ENCODE results near the gene SMAD1.

The SMAD1 gene

DNA sequence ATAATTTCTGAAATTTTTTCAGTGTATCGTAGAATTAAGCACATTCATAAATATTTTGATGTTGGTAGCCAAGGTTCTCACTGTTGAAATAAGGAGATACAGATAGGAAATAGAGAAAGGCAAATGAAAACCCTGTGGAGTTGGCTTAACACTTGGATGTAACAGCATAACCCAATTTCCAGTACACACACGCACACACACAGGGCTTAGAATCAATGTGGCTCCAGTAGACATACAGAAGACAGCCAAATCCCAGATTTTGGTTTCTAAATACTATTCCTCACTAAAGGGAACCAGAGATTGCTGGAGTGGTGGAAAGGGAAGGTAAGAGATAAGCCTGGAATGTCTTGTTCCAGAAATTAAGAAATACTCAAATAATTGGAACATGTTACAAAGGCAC, 54.4 kb downstream of the SMAD1 start:
- Histone ChIP-seq H3K4me1 (ENCODE audit: low read depth, poor library complexity, severe bottlenecking) (peaks cover 27% of the 10 kb centered on the region), H4K20me1 (ENCODE audit: insufficient read depth) (no peaks in the 10 kb centered on the region; the same call in 1 of the 2 replicates), H3K4me2 (no peak overlapping the region), H3K27ac (no peak overlapping the region), H3K4me3 (IDR thresholded peaks at IDR 0.05; ENCODE audit: insufficient read depth, low read depth, low read length) (no peak overlapping the region), H3K36me3 (ENCODE audit: insufficient read depth) (no peaks in the 10 kb centered on the region), H3K27me3 (ENCODE audit: insufficient read depth, low read depth) (no peaks in the 10 kb centered on the region), H2AFZ (ENCODE audit: low read depth) (no peak overlapping the region), H3K9ac (no peak overlapping the region), H3K79me2 (ENCODE audit: insufficient read depth, low read depth) (no peaks in the 10 kb centered on the region; the same call in 1 of the 2 replicates)
- TF ChIP-seq CTCF (conservative IDR thresholded peaks at IDR 0.05; ENCODE audit: low read depth, low read length), result no peak

DNA sequence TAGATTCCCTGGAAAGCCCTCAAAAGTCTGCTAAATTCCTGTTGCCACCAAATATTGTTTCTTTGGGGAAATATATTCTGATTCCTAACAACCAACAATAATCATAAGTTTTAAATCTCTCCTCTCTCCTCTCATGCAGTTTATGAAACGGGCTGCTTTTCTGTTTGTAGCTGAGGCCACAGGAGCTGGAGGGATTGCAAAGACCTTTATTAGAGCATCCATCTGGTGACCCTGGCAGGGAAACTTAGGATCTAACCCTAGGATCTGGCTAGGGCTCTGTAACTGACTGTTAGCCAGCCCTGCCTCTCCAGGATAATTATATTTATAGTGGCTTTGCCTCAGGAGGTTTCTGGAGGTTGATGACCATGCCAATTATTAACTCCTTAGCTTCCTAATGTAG, 56.9 kb downstream of the SMAD1 start:
- TF ChIP-seq CTCF (conservative IDR thresholded peaks at IDR 0.05; ENCODE audit: low read depth, low read length), result no peak
- Histone ChIP-seq H4K20me1 (ENCODE audit: insufficient read depth) (no peaks in the 10 kb centered on the region), H3K4me2 (no peak overlapping the region), H3K79me2 (ENCODE audit: insufficient read depth, low read depth) (no peaks in the 10 kb centered on the region), H3K27me3 (ENCODE audit: insufficient read depth, low read depth) (no peaks in the 10 kb centered on the region), H3K4me3 (IDR thresholded peaks at IDR 0.05; ENCODE audit: insufficient read depth, low read depth, low read length) (no peak overlapping the region), H2AFZ (ENCODE audit: low read depth) (no peak overlapping the region), H3K4me1 (ENCODE audit: low read depth, poor library complexity, severe bottlenecking) (peaks cover 14% of the 10 kb centered on the region), H3K27ac (no peak overlapping the region), H3K36me3 (ENCODE audit: insufficient read depth) (no peaks in the 10 kb centered on the region), H3K9ac (no peak overlapping the region)

DNA sequence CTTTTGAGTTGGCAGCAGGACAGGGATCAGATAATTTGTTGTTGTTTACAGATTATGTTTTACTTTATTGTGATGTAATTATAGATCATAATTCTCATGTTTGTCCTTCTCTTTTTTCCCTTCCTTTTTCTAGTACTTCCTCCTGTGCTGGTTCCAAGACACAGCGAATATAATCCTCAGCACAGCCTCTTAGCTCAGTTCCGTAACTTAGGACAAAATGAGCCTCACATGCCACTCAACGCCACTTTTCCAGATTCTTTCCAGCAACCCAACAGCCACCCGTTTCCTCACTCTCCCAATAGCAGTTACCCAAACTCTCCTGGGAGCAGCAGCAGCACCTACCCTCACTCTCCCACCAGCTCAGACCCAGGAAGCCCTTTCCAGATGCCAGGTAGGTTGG, 58.0 kb downstream of the SMAD1 start:
- TF ChIP-seq CTCF (conservative IDR thresholded peaks at IDR 0.05; ENCODE audit: low read depth, low read length), result no peak
- H2AFZ ChIP-seq (ENCODE audit: low read depth), result no peak overlapping the region
- no peak overlapping the region for H3K4me2 ChIP-seq
- no peaks in the 10 kb centered on the region for H4K20me1 ChIP-seq (ENCODE audit: insufficient read depth)
- no peak overlapping the region for H3K9ac ChIP-seq
- H3K36me3 ChIP-seq (ENCODE audit: insufficient read depth), result no peaks in the 10 kb centered on the region
- no peak overlapping the region for H3K4me3 ChIP-seq (IDR thresholded peaks at IDR 0.05; ENCODE audit: insufficient read depth, low read depth, low read length)
- peaks cover 14% of the 10 kb centered on the region for H3K4me1 ChIP-seq (ENCODE audit: low read depth, poor library complexity, severe bottlenecking)
- no peak overlapping the region for H3K27ac ChIP-seq
- no peaks in the 10 kb centered on the region for H3K27me3 ChIP-seq (ENCODE audit: insufficient read depth, low read depth)
- H3K79me2 ChIP-seq (ENCODE audit: insufficient read depth, low read depth), result no peaks in the 10 kb centered on the region

- H3K79me2 ChIP-seq (ENCODE audit: insufficient read depth, low read depth), result no peaks in the 10 kb centered on the region
- H3K9ac ChIP-seq, result no peak overlapping the region
Measured at GRCh38 chr4:145540235-145540634, 58.6 kb downstream of the SMAD1 start.

More at GRCh38 chr4:145540235-145540634, 58.6 kb downstream of the SMAD1 start:
- no peak for TF ChIP-seq CTCF (conservative IDR thresholded peaks at IDR 0.05; ENCODE audit: low read depth, low read length)
- Histone ChIP-seq H4K20me1 (ENCODE audit: insufficient read depth) (no peaks in the 10 kb centered on the region), H3K4me1 (ENCODE audit: low read depth, poor library complexity, severe bottlenecking) (peaks cover 17% of the 10 kb centered on the region), H2AFZ (ENCODE audit: low read depth) (no peak overlapping the region), H3K4me2 (no peak overlapping the region), H3K27ac (no peak overlapping the region), H3K4me3 (IDR thresholded peaks at IDR 0.05; ENCODE audit: insufficient read depth, low read depth, low read length) (no peak overlapping the region), H3K36me3 (ENCODE audit: insufficient read depth) (no peaks in the 10 kb centered on the region), H3K27me3 (ENCODE audit: insufficient read depth, low read depth) (no peaks in the 10 kb centered on the region)
